Kidney (tissue), 14 donors: Measurements from ENCODE around the gene DLGAP1. TPM values are rescaled to one million over a fixed set of nuclear protein-coding genes. Genes with fewer than 3 reads are reported as not detected.

Source experiments
- DNase-seq, 5 donors: peaks; one replicate each; pipeline ENCODE4 v3.0.0-alpha.2; 2013 to 2020
- FAIRE-seq: peaks from 2 replicates; lab custom pipeline; 2012; peaks lifted over from hg19 to GRCh38; lab: Jason Lieb, UNC
- H3K27ac ChIP-seq, 2 donors: one replicate each; pipeline ENCODE4 v1.7.0; 2013; ENCODE audit warnings: low read depth in 2 of 2, low read length in 2 of 2, inconsistent platforms in 1 of 2
- H3K27me3 ChIP-seq: one replicate; pipeline ENCODE4 v1.7.1; 2013; ENCODE audit warnings: low read length, inconsistent platforms; ENCODE audit not compliant: control insufficient read depth, insufficient read depth
- H3K36me3 ChIP-seq, 3 donors: one replicate each; pipeline versions ENCODE4 v1.7.0 to v1.7.1; 2013; ENCODE audit warnings: low read length in 3 of 3, control low read depth in 1 of 3, inconsistent platforms in 1 of 3; ENCODE audit not compliant: insufficient read depth in 3 of 3, control insufficient read depth in 2 of 3
- H3K4me1 ChIP-seq, 3 donors: one replicate each; pipeline versions ENCODE4 v1.7.0 to v1.7.1; 2013; ENCODE audit warnings: low read length in 3 of 3, inconsistent platforms in 1 of 3, low read depth in 1 of 3; ENCODE audit not compliant: control insufficient read depth in 2 of 3, insufficient read depth in 2 of 3
- H3K4me3 ChIP-seq, 3 donors: one replicate each; pipeline versions ENCODE4 v1.7.0 to v1.8.1; 2013; ENCODE audit warnings: low read length in 3 of 3, control low read depth in 1 of 3, inconsistent platforms in 1 of 3
- H3K9ac ChIP-seq, 3 donors: one replicate each; pipeline versions ENCODE4 v1.7.0 to v1.7.1; 2013; ENCODE audit warnings: low read length in 3 of 3, control low read depth in 1 of 3, inconsistent platforms in 1 of 3
- H3K9me3 ChIP-seq, 3 donors: one replicate each; pipeline versions ENCODE4 v1.7.0 to v1.7.1; 2013; ENCODE audit warnings: low read length in 3 of 3, control low read depth in 1 of 3, inconsistent platforms in 1 of 3; ENCODE audit not compliant: control insufficient read depth in 2 of 3, insufficient read depth in 1 of 3
- intact Hi-C: fragments of 100-400 bp; cut with DNase I; formaldehyde crosslinking; loops from one replicate; pipeline ENCODE4 v1.11.1; 2022
- polyA plus RNA-seq: library from polyadenylated mRNA; stranded (reverse); fragments of 350-450 nt; fragmentation: Illumina TruSeq; extraction: RNeasy Lipid Tissue Mini Kit (QIAGEN cat#74804); gene quantifications from one replicate; pipeline ENCODE4 v1.2.3, GENCODE V29; 2014; ENCODE audit warnings: low read depth, low replicate concordance; ENCODE audit not compliant: insufficient read depth
- total RNA-seq: library from RNA; stranded (reverse); fragmentation: NEBNext Ultra II Directional; extraction: Animal tissue kit (Norgen Biotek cat#: 25700); gene quantifications from one replicate; pipeline ENCODE4 v1.2.1, GENCODE V29; 2021
- TF ChIP-seq, protein P1 (sequence below): IDR thresholded peaks from 3 replicates; pipeline ENCODE4 v1.5.1; 2012; ENCODE audit warnings: mild to moderate bottlenecking, moderate library complexity, borderline replicate concordance; ENCODE audit not compliant: insufficient read depth; ENCODE audit errors: extremely low read depth
- donor health status: control.
- donor health status: control.
- donor health status: control.
- donor health status: control.
- donor health status: control.
- donor health status: DM: yes; HTN: yes; CAD: no.
- donor health status: Normal renal cell carcinoma (clear cell type).

DLGAP1 gene
- total and polyA plus RNA-seq, 2 donors from 2014 or later = 1.2 to 32.8 TPM

DNA sequence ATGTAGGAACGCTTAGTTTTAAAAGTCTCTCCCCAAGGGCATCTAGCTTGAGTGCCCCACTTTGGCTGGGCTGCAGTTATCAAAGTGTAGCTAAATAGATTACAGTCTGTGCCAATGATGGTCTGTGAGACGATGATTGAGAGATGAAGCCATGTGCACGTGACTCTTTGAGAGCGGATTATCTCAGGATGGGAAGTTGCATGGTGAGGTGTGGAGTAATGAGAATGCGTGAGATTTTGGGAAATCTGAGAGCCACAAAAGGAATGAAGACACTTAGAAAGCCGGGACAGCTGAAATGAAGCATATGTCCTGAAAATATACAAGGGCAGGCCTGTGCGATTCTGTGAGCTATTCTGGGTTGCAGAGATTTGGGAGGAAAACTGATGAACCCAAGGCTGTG, 635.1 kb downstream of the DLGAP1 start:
- no peak overlapping the region for H3K4me3 ChIP-seq
- no peak for FAIRE-seq
- intact Hi-C loops = no loop called here

DNA sequence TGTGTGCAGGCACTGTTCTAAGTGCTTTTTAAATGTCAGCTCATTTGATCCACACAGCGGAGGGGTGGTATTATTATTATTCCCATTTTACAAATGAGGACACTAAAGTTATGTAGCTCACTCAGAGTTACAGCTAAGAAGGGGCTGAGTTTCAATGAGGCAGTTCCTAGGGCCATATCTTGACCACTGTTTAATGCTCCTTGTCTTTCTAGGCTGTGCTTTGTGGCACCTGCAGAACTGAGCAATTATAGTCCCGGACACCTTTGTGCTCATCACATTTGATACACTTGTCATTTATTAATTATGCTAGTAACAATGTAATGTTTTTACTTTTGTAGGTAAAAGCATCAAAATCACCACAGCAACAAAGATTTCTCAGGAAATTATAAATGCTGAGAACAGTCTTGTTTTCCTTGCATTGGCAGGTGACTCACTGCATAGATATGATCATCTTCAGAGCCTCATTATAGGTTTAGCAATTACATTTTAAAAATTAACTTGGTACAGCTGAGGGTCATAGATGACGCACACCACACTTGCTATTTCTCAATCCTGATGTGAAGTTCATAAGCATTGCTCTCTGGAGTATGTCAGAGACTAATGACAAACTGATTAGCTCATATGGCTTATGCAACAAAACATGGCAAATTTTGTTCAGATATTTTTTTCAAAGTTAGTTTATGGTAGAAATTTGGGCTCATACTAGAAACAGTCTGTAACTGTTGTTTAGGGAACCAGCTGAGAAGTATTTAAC, 638.3 kb downstream of the DLGAP1 start:
- H3K9ac ChIP-seq = no peak overlapping the region
- DNase-seq (peak in 2 of 5 donors; percentile 55), FAIRE-seq (peak; percentile 76)
- TF ChIP-seq, protein P1, sequence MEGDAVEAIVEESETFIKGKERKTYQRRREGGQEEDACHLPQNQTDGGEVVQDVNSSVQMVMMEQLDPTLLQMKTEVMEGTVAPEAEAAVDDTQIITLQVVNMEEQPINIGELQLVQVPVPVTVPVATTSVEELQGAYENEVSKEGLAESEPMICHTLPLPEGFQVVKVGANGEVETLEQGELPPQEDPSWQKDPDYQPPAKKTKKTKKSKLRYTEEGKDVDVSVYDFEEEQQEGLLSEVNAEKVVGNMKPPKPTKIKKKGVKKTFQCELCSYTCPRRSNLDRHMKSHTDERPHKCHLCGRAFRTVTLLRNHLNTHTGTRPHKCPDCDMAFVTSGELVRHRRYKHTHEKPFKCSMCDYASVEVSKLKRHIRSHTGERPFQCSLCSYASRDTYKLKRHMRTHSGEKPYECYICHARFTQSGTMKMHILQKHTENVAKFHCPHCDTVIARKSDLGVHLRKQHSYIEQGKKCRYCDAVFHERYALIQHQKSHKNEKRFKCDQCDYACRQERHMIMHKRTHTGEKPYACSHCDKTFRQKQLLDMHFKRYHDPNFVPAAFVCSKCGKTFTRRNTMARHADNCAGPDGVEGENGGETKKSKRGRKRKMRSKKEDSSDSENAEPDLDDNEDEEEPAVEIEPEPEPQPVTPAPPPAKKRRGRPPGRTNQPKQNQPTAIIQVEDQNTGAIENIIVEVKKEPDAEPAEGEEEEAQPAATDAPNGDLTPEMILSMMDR = no peak
- H3K4me3 ChIP-seq = no peak overlapping the region
- H3K27me3 ChIP-seq = no peaks in the 10 kb centered on the region
- H3K27ac ChIP-seq = peak overlapping the region; percentile 25 to 29
- H3K4me1 ChIP-seq = no peaks in the 10 kb centered on the region
- intact Hi-C loops = no loop called here
- no peaks in the 10 kb centered on the region for H3K36me3 ChIP-seq
- no peaks in the 10 kb centered on the region for H3K9me3 ChIP-seq

More for the DNA sequence above, 635.1 kb downstream of the DLGAP1 start:
- Histone ChIP-seq H3K9me3 (no peaks in the 10 kb centered on the region), H3K9ac (no peak overlapping the region), H3K36me3 (no peaks in the 10 kb centered on the region), H3K27me3 (no peaks in the 10 kb centered on the region), H3K4me1 (no peaks in the 10 kb centered on the region), H3K27ac (no peak overlapping the region)
- TF ChIP-seq, protein P1 = no peak
- DNase-seq = no peak

DNA sequence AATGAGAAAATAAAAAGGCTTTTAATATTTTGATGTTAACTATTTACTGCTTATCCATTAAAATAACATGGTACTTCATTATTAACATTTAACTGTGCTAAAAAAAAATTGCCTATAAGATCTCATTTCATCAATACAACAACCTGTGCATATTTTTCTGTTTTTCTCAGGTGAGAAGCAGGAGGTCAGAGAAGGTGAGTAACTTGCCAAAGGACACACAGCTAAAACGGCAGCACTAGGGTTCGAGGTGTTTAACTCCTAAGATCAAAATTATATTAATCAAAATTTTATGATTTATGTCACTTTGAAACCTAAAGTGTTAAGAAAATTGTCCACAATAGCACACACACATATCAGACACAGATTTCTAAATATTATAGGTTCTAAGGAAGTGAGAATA, 639.1 kb downstream of the DLGAP1 start:
- DNase-seq (no peak), FAIRE-seq (no peak)
- intact Hi-C loops = no loop called here
- TF ChIP-seq, protein P1 = no peak
- no peaks in the 10 kb centered on the region for H3K27me3 ChIP-seq
- H3K9me3 ChIP-seq = no peaks in the 10 kb centered on the region
- H3K4me3 ChIP-seq = no peak overlapping the region
- no peaks in the 10 kb centered on the region for H3K4me1 ChIP-seq
- no peaks in the 10 kb centered on the region for H3K36me3 ChIP-seq
- H3K9ac ChIP-seq = no peak overlapping the region
- no peak overlapping the region for H3K27ac ChIP-seq
